Panc1 (cell line): ENCODE measurements around the gene BRD4. TPM values are rescaled to one million over a fixed set of nuclear protein-coding genes. Genes with fewer than 3 reads are reported as not detected.

Source experiments
- ATAC-seq: fragments of 200-7000 bp; cut with Tn5 transposase; 2 replicates; pipeline ENCODE4 v1.9.1; 2020; ENCODE audit warnings: mild to moderate bottlenecking, moderate library complexity
- BruUV-seq: library from RNA; stranded (reverse); fragments of 400-500 nt; replicated peaks from 2 replicates; lab custom pipeline; 2021; lab: Mats Ljungman, UMichigan
- CTCF ChIA-PET: fragments of 300-600 bp; sonication (Branson Sonifier 250); formaldehyde crosslinking; loops from one replicate; lab custom pipeline; 2022; ENCODE audit warnings: antibody characterized with exemption; lab: Charles Lee
- POLR2A ChIA-PET: fragments of 300-600 bp; sonication (Branson Sonifier 250); formaldehyde crosslinking; loops from one replicate; lab custom pipeline; 2022; ENCODE audit warnings: antibody characterized with exemption; lab: Charles Lee
- DNase-seq: peaks from one replicate; pipeline ENCODE4 v3.0.0-alpha.2; 2010; ENCODE audit warnings: low read depth, low spot score
- H3K27ac ChIP-seq: 2 replicates; pipeline ENCODE4 v1.5.1; 2011; ENCODE audit warnings: mild to moderate bottlenecking, low read length, inconsistent platforms
- H3K27me3 ChIP-seq: fragments of 200-500 bp; sonication (Bioruptor generic); 2 replicates; pipeline ENCODE4 v1.6.0; 2014; ENCODE audit warnings: low read length, inconsistent platforms; ENCODE audit not compliant: control insufficient read depth, insufficient read depth
- H3K36me3 ChIP-seq: fragments of 200-500 bp; sonication (Bioruptor generic); 2 replicates; pipeline ENCODE4 v1.5.1; 2014; ENCODE audit warnings: inconsistent platforms, mild to moderate bottlenecking, low read length, moderate library complexity; ENCODE audit not compliant: control insufficient read depth, insufficient read depth
- H3K4me1 ChIP-seq: 2 replicates; pipeline ENCODE4 v1.5.1; 2011; ENCODE audit warnings: inconsistent platforms, mild to moderate bottlenecking, low read length, moderate library complexity; ENCODE audit not compliant: control insufficient read depth, insufficient read depth
- H3K4me3 ChIP-seq, 2 experiments: 2 replicates each; pipeline ENCODE4 v1.5.1; 2011 to 2012; ENCODE audit warnings: low read depth in 2 of 2, low read length in 2 of 2, mild to moderate bottlenecking in 2 of 2, inconsistent platforms in 1 of 2, moderate library complexity in 1 of 2
- H3K9me3 ChIP-seq: fragments of 200-500 bp; sonication (Bioruptor generic); 2 replicates; pipeline ENCODE4 v1.5.1; 2014; ENCODE audit warnings: low read depth, mild to moderate bottlenecking, inconsistent platforms, low read length, moderate library complexity; ENCODE audit not compliant: control insufficient read depth, insufficient read depth
- CTCF ChIP-seq: fragments of 450-650 bp; IDR thresholded peaks from 2 replicates; pipeline ENCODE4 v1.5.1; 2017; ENCODE audit warnings: mild to moderate bottlenecking
- POLR2AphosphoS5 ChIP-seq: IDR thresholded peaks from 2 replicates; pipeline ENCODE4 v1.6.1; 2012; ENCODE audit warnings: mild to moderate bottlenecking, low read depth, low read length, moderate library complexity
- REST ChIP-seq, 2 experiments: IDR thresholded peaks; 2 replicates each; pipeline ENCODE4 v1.6.1; 2011 to 2012; ENCODE audit warnings: low read depth in 2 of 2, control low read depth in 1 of 2, low read length in 1 of 2, mild to moderate bottlenecking in 1 of 2, moderate library complexity in 1 of 2; ENCODE audit not compliant: insufficient read depth in 1 of 2
- SIN3A ChIP-seq: IDR thresholded peaks from 2 replicates; pipeline ENCODE4 v1.6.1; 2012; ENCODE audit warnings: low read depth, mild to moderate bottlenecking, low read length, moderate library complexity, borderline replicate concordance; ENCODE audit not compliant: insufficient read depth
- TCF7L2 ChIP-seq: IDR thresholded peaks from 2 replicates; pipeline ENCODE4 v1.6.1; 2011; ENCODE audit warnings: mild to moderate bottlenecking, low read depth, low read length, inconsistent platforms
- in situ Hi-C: cut with HindIII; loops from 2 replicates; pipeline ENCODE4 v1.10.0; 2016; ENCODE audit warnings: low sequenced_read_pairs, low pct_unique_long_range_greater_than_20kb
- intact Hi-C: fragments of 100-400 bp; cut with micrococcal nuclease; formaldehyde crosslinking; loops from one replicate; pipeline ENCODE4 v1.10.0; 2022; ENCODE audit not compliant: unreplicated experiment
- total RNA-seq: library from RNA; stranded (reverse); gene quantifications from one replicate; pipeline ENCODE4 v1.2.1, GENCODE V29; 2021; ENCODE audit not compliant: unreplicated experiment

Gene BRD4
- total RNA-seq, 1 experiment from 2014 or later = 102 TPM

GRCh38 chr19:15191514-15191913 lies 140.8 kb downstream of the BRD4 start:
- ChIA-PET POLR2A (no interaction called here), CTCF (no interaction called here)
- Histone ChIP-seq H3K27me3 (no peaks in the 10 kb centered on the region), H3K36me3 (no peaks in the 10 kb centered on the region), H3K4me1 (no peaks in the 10 kb centered on the region), H3K9me3 (no peaks in the 10 kb centered on the region), H3K27ac (no peak overlapping the region), H3K4me3 (no peak overlapping the region)
- no peak for ATAC-seq
- no TSS peak for BruUV-seq
- in situ Hi-C loops (no loop called here), intact Hi-C loops (no loop called here)
- no peak for DNase-seq
- TF ChIP-seq REST (IDR thresholded peaks at IDR 0.05; ENCODE audit: insufficient read depth in 1 of 2, low read depth in 2 of 2, low read length in 1 of 2) = no peak
- no peak for TF ChIP-seq TCF7L2
- TF ChIP-seq POLR2AphosphoS5 = no peak
- TF ChIP-seq CTCF = no peak
- TF ChIP-seq SIN3A = no peak

- ChIA-PET POLR2A (no interaction called here), CTCF (no interaction called here)
- DNase-seq (no peak), ATAC-seq (no peak)
- Histone ChIP-seq H3K9me3 (no peaks in the 10 kb centered on the region), H3K36me3 (no peaks in the 10 kb centered on the region), H3K27ac (no peak overlapping the region), H3K27me3 (no peaks in the 10 kb centered on the region), H3K4me3 (no peak overlapping the region), H3K4me1 (no peaks in the 10 kb centered on the region)
- BruUV-seq = no TSS peak
- TF ChIP-seq CTCF = no peak
- no peak for TF ChIP-seq REST (IDR thresholded peaks at IDR 0.05; ENCODE audit: insufficient read depth in 1 of 2, low read depth in 2 of 2, low read length in 1 of 2)
- no peak for TF ChIP-seq SIN3A
- no peak for TF ChIP-seq TCF7L2
- TF ChIP-seq POLR2AphosphoS5 = no peak
- in situ Hi-C loops (no loop called here), intact Hi-C loops (no loop called here)
Observed at GRCh38 chr19:15188851-15189250, 143.5 kb downstream of the BRD4 start.
